ENCODE measurements around the gene ABR. TPM values are rescaled to one million over a fixed set of nuclear protein-coding genes. Genes with fewer than 3 reads are reported as not detected.

The ABR gene
- total RNA-seq, 1 experiment from 2014 or later: 26.2 TPM

- in situ Hi-C loops (cut with HindIII; ENCODE audit: low pct_unique_long_range_greater_than_20kb, low sequenced_read_pairs): no loop called here
- DNase-seq (ENCODE audit: low read depth, low spot score): no peak
Observed at GRCh38 chr17:962670-963069, 217.1 kb downstream of the ABR start.

- DNase-seq (ENCODE audit: low read depth, low spot score): no peak
- in situ Hi-C loops (cut with HindIII; ENCODE audit: low pct_unique_long_range_greater_than_20kb, low sequenced_read_pairs): no loop called here
Observed at GRCh38 chr17:962166-962565, 217.6 kb downstream of the ABR start.

GRCh38 chr17:958712-959451 lies 220.9 kb downstream of the ABR start:
- in situ Hi-C loops (cut with HindIII; ENCODE audit: low pct_unique_long_range_greater_than_20kb, low sequenced_read_pairs): no loop called here
- no peak for DNase-seq (ENCODE audit: low read depth, low spot score)

DNA sequence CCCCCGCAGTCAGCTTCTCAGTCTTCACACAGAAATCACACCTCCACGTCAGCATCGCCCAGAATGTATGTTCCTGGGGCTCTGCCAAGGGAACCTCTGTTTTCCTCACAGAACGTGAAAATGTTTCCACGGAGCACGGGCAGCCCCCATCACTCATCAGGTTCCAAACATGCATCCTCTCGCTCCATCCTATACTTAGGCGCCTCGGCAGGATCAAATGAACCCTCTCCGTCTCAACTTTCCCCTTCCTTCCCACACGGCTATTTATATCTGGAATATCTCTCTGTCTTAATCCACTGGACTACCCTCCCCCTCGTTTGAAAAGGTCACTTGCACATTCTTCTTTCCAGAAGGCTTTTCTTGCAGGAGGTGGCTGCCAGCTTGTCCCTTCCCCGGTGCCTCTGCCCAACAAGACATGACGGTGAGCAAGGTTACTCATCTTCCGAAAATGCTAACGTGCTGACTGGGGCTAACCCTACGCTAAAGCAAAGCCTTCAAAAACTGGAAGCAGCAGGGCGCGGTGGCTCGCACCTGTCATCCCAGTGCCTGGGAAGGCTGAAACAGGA lies 221.8 kb downstream of the ABR start:
- in situ Hi-C loops (cut with HindIII; ENCODE audit: low pct_unique_long_range_greater_than_20kb, low sequenced_read_pairs): no loop called here
- no peak for DNase-seq (ENCODE audit: low read depth, low spot score)

GRCh38 chr17:956905-957304 lies 222.9 kb downstream of the ABR start:
- in situ Hi-C loops (cut with HindIII; ENCODE audit: low pct_unique_long_range_greater_than_20kb, low sequenced_read_pairs): no loop called here
- DNase-seq (ENCODE audit: low read depth, low spot score): no peak

GRCh38 chr17:954431-955164 lies 225.2 kb downstream of the ABR start:
- DNase-seq (ENCODE audit: low read depth, low spot score): no peak
- in situ Hi-C loops (cut with HindIII; ENCODE audit: low pct_unique_long_range_greater_than_20kb, low sequenced_read_pairs): no loop called here

GRCh38 chr17:953767-954166 lies 226.0 kb downstream of the ABR start:
- in situ Hi-C loops (cut with HindIII; ENCODE audit: low pct_unique_long_range_greater_than_20kb, low sequenced_read_pairs): no loop called here

More at GRCh38 chr17:953767-954166, 226.0 kb downstream of the ABR start:
- DNase-seq (ENCODE audit: low read depth, low spot score): no peak

Small RNAs within 50 kb of the gene (small RNA-seq; reads per million reads assigned to genes)
- gene AC016292.2 (0 reads per million in 2 experiments), gene MIR3183 (0 reads per million in 2 experiments), gene RF00017 (0 reads per million in 2 experiments)

Other genes with a start within 250 kb of the ABR start
- gene NXN, start 200.2 kb downstream of the ABR start, total RNA-seq (2014; rRNA removed; shearing (Covaris generic)): 12.4 and 15.8 TPM in 2 replicates
- gene TIMM22, start 182.9 kb downstream of the ABR start, total RNA-seq (2014; rRNA removed; shearing (Covaris generic)): 24.2 and 24.9 TPM in 2 replicates
- not detected in 2 replicates for gene BHLHA9, start 90.5 kb upstream of the ABR start, total RNA-seq (2014; rRNA removed; shearing (Covaris generic))
- gene TRARG1, start 99.7 kb upstream of the ABR start, total RNA-seq (2014; rRNA removed; shearing (Covaris generic)): not detected in 2 replicates
- gene YWHAE, start 220.2 kb upstream of the ABR start, total RNA-seq (2014; rRNA removed; shearing (Covaris generic)): 244 and 257 TPM in 2 replicates

Data from SK-MEL-5 (cell line).